Measurements from ENCODE around the gene MARS1. TPM values are rescaled to one million over a fixed set of nuclear protein-coding genes. Genes with fewer than 3 reads are reported as not detected.
A peak's percentile ranks its signal among the peaks of the same experiment; 100 is the strongest.

Gene MARS1
- polyA plus RNA-seq, 3 donors: 108 to 110 (median 109) TPM

DNA sequence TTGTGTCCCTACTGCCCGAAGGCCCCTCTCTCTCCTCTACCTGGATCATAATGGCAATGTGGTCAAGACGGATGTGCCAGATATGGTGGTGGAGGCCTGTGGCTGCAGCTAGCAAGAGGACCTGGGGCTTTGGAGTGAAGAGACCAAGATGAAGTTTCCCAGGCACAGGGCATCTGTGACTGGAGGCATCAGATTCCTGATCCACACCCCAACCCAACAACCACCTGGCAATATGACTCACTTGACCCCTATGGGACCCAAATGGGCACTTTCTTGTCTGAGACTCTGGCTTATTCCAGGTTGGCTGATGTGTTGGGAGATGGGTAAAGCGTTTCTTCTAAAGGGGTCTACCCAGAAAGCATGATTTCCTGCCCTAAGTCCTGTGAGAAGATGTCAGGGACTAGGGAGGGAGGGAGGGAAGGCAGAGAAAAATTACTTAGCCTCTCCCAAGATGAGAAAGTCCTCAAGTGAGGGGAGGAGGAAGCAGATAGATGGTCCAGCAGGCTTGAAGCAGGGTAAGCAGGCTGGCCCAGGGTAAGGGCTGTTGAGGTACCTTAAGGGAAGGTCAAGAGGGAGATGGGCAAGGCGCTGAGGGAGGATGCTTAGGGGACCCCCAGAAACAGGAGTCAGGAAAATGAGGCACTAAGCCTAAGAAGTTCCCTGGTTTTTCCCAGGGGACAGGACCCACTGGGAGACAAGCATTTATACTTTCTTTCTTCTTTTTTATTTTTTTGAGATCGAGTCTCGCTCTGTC lies 31.0 kb upstream of the MARS1 start:
- no peak for DNase-seq (ENCODE audit: low read depth in 3 of 3, low spot score in 2 of 3)

DNA sequence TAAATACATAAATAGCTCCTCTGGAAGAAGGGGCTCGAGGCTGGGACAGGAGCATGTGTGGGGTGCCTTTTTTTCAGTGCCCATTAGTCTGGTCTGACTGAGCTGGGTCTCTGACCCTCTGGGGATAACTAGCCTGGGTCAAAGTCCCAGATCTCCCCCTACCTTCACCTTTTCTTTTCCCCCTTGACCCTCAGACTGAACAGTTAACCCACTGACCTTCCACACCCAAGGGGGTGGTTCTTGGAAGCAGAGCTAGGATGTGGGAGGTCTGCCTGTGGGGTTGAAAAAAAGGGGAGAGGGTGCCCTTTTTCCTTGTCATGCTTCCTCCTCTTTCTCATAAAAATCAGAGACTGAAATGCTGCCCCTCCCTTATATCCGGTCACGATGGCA lies 29.2 kb upstream of the MARS1 start:
- no peak for DNase-seq (ENCODE audit: low read depth in 3 of 3, low spot score in 2 of 3)

DNA sequence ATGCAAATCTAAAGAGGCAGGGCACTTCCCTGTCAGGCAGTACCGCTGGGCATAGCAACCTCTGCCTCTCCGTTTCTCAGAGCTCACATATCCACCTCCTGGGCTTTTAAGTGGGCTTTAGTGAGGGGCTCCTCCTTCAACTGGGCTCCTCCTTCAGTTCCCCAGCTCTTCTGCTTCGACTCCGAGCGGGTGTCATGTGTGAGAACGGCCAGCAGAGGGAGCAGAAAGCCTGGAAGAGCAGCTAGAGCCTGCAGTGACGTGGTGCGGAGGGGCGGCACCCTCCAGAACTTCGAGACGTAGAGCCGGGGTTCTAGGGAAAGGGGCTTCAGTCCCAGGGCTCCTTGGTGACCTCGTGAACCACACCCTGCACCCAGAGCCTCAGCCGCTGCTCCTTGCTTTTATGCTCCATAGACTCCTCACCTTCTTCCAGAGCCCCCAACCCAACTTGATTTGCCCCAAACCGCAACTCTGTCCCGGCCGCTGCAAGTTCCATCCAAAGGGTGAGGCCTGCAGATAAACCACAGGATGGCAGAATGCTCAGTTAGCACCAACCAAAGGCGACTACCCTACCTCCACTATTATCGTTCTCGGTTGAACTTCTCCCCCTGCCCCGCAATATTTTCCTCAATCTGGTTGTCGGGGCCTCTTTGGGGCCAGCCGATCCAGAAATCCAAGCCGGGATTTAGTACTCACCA lies 28.7 kb upstream of the MARS1 start:
- DNase-seq (ENCODE audit: low read depth in 3 of 3, low spot score in 2 of 3): peak; percentile 94 to 95 (median 95)

DNA sequence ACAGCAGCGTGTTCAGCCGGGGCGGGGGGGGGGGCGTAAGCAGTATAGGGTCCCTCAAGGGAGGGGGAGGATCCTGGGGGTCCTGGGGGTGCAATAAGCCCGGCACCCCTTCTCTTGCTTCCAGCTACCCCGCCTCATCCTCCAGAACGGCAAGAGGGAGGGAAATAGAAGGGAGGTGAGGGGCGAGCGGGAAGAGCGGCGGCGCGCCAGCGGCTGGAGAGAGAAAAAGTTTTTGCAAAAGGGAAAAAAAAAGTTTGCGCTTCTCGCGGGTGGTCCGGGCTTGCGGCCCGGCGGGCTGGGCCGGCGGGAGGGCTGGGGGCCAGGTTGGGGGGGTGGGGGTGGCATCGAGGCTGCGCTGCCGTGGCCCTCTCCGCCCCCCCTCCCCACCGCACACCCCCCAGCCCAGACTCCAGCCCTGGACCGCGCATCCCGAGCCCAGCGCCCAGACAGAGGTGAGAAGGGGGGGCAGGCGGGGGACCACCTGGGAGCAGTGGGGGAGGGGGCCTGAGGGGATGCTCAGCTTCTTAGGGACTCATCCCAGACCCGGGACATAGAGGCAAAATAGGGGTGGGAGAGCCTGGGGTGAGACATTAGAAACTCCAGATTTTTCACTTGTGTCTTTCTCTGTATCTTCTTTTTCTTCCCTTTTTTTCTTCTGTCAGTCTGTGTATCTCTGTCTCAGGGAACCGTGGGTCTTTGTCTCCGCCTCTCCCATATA lies 28.0 kb upstream of the MARS1 start, which contains the start of gene GLI1:
Gene GLI1, plus strand, starts transcription at position 36 of the 718 bp plus-strand sequence. CDS start 3,907 bp downstream, outside the sequence.
- peak in 1 of 3 donors; percentile 40 for DNase-seq (ENCODE audit: low read depth in 3 of 3, low spot score in 2 of 3)

DNA sequence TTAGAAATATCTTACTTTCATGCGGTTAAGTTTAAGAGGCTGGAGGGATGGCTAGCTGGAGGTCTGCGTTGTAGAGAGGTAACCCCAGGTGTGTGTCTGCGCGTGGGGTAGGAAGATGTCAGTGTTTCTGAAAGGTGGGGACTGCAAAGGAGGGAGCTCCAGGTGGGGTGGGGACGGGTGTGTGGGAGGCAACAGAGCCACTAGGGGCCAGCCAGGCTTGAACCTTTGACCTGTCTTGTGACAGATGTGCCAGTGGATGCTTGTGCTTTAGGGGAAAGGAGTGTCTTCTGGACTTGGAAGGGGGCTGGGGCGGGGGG lies 27.4 kb upstream of the MARS1 start:
- no peak for DNase-seq (ENCODE audit: low read depth in 3 of 3, low spot score in 2 of 3)

DNA sequence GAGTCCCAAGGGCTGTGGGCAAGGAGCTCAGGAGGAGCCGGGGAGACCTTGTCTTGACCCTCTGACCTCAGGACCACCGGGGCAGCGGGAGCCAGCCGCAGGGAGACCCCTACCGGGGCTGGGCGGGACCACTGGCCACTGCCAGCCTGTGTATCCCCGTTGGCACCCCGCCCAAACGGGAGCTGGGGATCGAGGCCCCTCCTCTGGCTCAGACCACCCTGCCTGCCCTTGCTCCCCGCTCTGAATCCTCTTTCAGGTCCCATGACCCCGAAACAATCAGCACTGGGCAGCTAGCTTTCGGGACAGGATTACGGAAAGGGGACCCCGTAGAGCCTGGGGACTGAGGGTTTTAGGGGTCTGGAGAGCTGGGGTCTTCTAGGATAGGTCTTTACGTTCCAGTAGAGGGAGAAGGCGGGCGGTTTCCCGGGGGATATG lies 27.0 kb upstream of the MARS1 start:
- no peak for DNase-seq (ENCODE audit: low read depth in 3 of 3, low spot score in 2 of 3)

DNA sequence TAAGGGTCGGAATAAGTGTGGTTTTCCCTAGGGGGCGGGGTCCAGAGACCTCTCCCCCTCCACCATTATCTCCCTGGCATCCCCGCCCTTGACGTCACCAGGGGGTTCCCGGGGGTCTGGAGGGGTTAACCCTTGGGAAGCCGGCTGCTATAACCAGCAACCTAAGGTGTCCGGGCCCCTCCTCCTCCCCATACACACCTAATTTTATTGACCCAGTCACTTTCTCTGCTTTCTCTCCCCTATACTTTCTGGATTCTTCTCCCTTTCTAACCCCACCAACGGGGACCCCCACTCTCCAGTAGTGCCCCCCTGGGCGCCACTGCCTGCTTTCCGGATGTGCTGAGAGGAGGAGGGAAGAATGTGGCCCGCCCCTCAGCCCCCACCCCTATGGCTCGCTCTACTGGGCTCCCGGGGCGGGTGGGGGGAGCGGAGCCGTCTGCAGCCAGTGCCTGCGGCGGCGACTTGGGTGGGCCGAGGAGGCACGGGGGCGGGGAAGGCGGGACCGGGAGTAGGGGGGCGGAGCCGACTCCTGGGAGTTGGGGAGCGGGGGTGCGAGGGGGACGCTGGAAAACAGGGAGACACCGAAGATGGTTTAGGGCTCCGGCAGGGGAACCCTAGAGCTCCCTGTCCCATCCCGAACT lies 26.5 kb upstream of the MARS1 start:
- peak in 2 of 3 donors; percentile 67 for DNase-seq (ENCODE audit: low read depth in 3 of 3, low spot score in 2 of 3)

DNA sequence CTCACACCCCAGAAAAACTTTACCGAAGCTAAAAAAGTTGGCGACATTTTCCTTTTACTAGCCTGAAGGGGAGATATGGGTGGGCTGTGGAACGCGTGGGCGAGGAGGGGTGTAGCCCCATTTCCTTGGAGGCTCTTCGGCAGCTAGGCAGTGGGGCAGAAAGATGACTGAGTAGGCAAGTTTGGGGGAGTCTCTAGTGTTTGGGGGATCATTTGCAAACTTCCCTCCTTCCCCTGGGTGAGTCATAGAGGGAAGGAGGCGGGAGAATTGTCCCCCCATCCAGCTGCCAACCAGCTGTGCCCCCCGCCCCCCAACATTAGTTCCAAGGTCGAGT lies 26.0 kb upstream of the MARS1 start:
- DNase-seq (ENCODE audit: low read depth in 3 of 3, low spot score in 2 of 3): no peak

DNA sequence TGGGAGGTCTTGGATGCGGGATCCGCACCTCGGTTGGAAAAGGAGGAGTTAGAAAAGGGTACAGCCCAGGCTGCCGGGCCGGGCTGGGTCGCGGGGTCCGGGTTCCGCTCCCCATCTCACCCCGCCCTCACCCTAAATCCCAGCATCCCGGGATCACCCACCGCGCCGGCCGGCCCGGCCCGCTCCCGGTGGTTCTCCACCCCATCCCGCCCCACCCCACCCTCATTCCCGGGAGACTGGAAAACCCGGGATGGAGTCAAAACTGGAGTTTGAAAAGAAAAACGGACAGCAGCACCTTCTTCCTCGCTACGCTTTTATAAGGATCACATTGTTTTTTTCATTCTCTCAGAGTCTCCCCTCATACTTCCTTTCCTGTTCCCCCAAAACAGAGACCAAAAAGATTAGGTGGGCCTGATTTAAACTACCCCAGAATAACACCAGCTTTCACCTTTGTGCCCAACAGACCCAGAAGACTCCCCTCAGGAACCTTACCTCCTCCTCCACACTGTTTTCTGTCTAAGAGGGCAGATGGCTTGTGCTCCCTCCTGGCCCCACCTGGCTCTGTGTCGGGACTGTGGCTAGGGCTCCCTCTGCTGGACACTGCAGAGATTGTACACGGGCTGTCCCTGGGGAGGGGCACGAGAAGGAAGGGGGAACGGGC lies 25.5 kb upstream of the MARS1 start:
- DNase-seq (ENCODE audit: low read depth in 3 of 3, low spot score in 2 of 3): peak; percentile 81 to 87 (median 87)

DNA sequence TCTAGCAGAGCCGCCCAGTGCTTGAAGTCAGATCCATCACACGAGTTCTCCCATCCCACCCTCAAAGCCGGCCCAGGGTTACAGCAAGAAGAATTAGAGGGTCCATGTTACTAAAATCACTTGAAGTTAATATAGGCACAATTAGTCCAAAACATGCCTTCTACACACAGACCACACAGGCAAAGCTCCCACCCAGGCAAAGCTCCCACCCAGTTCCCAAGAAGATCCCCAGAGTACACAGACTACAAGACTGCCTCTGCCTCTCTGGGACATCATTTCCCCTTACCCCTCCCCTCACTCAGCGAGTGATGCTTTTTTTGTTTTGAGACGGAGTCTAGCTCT lies 25.0 kb upstream of the MARS1 start:
- DNase-seq (ENCODE audit: low read depth in 3 of 3, low spot score in 2 of 3): no peak

DNA sequence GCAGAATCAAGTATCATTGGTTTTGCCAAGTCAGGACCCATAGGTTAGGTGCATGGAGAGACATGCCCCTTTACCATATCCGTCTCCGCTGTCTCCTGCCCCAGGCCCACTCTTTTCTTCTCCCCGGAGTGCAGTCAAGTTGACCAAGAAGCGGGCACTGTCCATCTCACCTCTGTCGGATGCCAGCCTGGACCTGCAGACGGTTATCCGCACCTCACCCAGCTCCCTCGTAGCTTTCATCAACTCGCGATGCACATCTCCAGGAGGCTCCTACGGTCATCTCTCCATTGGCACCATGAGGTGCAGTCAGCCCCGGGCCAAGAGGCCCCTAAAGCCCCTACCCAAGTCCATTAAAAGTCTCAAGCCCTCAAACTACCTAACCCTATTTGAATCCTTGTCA lies 23.3 kb upstream of the MARS1 start:
- DNase-seq (ENCODE audit: low read depth in 3 of 3, low spot score in 2 of 3): no peak

DNA sequence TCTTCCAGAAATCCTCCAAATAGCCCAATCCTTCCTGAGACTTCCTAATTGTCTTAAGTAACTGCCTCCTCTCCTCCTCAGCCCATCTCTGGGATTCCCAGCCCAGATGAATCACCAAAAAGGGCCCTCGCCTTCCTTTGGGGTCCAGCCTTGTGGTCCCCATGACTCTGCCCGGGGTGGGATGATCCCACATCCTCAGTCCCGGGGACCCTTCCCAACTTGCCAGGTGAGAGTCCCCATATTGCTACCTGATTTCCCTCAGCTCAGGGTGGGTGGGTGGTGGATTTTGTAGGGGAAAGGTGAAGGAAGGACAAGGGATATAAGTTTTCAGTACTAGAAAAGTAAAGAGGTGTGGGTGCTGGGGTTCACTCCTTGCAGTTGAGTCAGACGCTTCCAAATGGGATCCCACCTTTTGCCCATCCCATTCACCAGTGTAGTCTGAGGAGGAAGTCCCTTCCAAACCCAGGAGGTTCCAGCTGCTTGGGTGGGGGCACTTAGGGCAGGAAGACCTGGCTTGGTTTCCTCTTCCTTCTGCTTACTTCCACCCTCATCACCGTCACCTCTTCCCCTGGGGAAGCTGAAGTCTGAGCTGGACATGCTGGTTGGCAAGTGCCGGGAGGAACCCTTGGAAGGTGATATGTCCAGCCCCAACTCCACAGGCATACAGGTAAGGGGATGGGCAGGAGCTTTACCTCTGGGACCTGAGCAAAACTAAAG lies 22.7 kb upstream of the MARS1 start:
- DNase-seq (ENCODE audit: low read depth in 3 of 3, low spot score in 2 of 3): no peak

DNA sequence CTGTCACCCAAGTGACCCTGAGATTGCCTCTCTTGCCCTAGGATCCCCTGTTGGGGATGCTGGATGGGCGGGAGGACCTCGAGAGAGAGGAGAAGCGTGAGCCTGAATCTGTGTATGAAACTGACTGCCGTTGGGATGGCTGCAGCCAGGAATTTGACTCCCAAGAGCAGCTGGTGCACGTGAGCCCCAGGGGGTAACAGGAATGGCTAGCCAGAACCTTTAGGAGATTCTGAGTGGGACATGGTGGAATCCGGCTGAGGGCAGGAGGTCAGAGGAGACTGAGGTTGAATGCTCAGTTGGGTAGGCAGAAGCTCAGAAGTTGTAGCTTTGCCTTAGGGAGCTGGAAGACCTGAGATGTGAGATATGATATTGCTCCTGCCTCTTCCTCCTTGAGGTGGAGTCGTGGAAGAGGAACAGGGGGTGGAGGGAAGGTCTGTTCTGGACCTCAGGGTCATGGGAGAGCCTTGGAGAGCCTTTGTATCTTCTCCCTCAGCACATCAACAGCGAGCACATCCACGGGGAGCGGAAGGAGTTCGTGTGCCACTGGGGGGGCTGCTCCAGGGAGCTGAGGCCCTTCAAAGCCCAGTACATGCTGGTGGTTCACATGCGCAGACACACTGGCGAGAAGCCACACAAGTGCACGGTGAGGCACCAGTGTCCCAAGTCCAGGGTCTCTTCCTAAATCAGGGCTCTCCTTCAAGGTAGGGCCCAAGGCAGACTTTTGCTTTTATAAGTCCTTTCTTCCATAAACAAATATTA lies 21.9 kb upstream of the MARS1 start:
- no peak for DNase-seq (ENCODE audit: low read depth in 3 of 3, low spot score in 2 of 3)

DNA sequence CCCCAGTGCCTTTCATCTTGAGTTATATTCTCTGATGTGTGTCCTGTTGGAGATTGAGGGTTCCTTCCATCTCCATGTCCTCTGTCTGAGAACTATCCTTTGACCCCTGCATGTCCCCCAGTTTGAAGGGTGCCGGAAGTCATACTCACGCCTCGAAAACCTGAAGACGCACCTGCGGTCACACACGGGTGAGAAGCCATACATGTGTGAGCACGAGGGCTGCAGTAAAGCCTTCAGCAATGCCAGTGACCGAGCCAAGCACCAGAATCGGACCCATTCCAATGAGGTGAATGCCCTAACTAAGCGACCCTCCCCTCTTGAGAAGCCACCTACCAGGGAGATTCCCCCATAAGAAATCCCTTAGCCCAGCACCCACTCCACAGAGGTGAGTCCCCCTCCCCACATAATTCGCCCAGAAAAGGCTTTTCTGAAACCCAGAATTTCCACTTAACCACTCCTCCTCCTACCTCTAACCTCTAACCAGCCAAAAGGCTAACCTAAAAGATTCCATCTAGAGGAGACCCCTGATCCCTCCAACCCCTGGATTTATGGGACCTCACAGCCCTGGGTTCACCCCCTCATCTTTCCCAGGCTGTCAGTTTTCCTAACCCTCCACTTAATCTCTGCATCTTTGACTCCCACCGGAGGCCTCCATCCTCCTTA lies 20.5 kb upstream of the MARS1 start:
- DNase-seq (ENCODE audit: low read depth in 3 of 3, low spot score in 2 of 3): no peak

DNA sequence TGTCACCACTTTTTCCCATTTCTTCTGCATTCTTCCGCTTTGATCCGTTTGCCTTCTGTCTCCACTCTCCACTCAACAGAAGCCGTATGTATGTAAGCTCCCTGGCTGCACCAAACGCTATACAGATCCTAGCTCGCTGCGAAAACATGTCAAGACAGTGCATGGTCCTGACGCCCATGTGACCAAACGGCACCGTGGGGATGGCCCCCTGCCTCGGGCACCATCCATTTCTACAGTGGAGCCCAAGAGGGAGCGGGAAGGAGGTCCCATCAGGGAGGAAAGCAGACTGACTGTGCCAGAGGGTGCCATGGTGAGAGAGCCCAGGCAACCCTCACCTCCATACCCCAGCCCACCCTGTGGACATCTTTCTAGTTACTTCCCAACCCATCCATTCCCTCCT lies 20.0 kb upstream of the MARS1 start:
- no peak for DNase-seq (ENCODE audit: low read depth in 3 of 3, low spot score in 2 of 3)

DNA sequence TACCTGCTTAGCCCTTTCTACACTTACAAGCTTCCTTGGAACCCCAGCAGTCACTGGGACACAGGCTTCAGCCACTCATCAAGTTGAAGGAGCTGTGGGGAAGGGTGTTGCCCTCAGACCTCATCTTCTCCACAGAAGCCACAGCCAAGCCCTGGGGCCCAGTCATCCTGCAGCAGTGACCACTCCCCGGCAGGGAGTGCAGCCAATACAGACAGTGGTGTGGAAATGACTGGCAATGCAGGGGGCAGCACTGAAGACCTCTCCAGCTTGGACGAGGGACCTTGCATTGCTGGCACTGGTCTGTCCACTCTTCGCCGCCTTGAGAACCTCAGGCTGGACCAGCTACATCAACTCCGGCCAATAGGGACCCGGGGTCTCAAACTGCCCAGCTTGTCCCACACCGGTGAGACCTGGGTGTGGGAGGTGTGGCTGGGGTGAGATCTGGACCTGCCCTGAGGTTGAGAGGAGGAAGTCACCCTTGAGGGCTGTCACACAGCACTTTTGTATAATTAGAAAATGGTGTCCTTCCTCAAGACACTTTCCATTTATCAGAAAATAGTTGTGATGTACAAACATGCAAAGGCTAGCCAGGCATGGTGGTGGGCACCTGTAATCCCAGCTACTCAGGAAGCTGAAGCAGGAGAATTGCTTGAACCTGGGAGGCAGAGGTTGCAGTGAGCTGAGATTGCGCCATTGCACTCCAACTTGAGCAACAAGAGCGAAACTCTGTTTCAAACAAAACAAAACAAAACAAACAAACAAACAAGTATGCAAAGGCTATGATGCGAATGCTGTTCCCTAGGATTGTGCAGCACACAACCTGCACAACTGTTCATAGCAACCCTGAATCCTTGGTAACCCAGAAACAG lies 18.3 kb upstream of the MARS1 start:
- DNase-seq (ENCODE audit: low read depth in 3 of 3, low spot score in 2 of 3): no peak

DNA sequence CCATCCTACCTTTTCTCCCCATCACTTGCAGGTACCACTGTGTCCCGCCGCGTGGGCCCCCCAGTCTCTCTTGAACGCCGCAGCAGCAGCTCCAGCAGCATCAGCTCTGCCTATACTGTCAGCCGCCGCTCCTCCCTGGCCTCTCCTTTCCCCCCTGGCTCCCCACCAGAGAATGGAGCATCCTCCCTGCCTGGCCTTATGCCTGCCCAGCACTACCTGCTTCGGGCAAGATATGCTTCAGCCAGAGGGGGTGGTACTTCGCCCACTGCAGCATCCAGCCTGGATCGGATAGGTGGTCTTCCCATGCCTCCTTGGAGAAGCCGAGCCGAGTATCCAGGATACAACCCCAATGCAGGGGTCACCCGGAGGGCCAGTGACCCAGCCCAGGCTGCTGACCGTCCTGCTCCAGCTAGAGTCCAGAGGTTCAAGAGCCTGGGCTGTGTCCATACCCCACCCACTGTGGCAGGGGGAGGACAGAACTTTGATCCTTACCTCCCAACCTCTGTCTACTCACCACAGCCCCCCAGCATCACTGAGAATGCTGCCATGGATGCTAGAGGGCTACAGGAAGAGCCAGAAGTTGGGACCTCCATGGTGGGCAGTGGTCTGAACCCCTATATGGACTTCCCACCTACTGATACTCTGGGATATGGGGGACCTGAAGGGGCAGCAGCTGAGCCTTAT lies 17.4 kb upstream of the MARS1 start:
- DNase-seq (ENCODE audit: low read depth in 3 of 3, low spot score in 2 of 3): no peak

All from right renal cortex interstitium (tissue), 3 donors.